ENCODE measurements around the gene LTC4S.
"Not testable (repeated sequence)": the region's sequence is repeated elsewhere in the genome, so short reads cannot be mapped to it uniquely, and the experiment has no call there.

LTC4S gene

GRCh38 chr5:179788193-179788854 is 5.5 kb upstream of the LTC4S start:
- no peak for DNase-seq (ENCODE audit: extremely low read depth, low read depth)
- TF ChIP-seq CTCF (IDR thresholded peaks at IDR 0.05; ENCODE audit: low read depth, low read length, missing control alignments): no peak
- no peak overlapping the region for H3K4me3 ChIP-seq (replicated peaks; ENCODE audit: low read depth, low read length)

- not testable (repeated sequence) for DNase-seq (ENCODE audit: extremely low read depth, low read depth); H3K4me3 ChIP-seq (replicated peaks; ENCODE audit: low read depth, low read length)
Measured at GRCh38 chr5:179789278-179789677, 4.5 kb upstream of the LTC4S start.

- no peak overlapping the region for H3K4me3 ChIP-seq (replicated peaks; ENCODE audit: low read depth, low read length)
- no peak for DNase-seq (ENCODE audit: extremely low read depth, low read depth)
- TF ChIP-seq CTCF (IDR thresholded peaks at IDR 0.05; ENCODE audit: low read depth, low read length, missing control alignments): no peak
Measured at GRCh38 chr5:179791881-179792611, 1.7 kb upstream of the LTC4S start.

- TF ChIP-seq CTCF (IDR thresholded peaks at IDR 0.05; ENCODE audit: low read depth, low read length, missing control alignments): no peak
- DNase-seq (ENCODE audit: extremely low read depth, low read depth): no peak
- H3K4me3 ChIP-seq (replicated peaks; ENCODE audit: low read depth, low read length): no peak overlapping the region
Measured at GRCh38 chr5:179792612-179793467, 946 bp upstream of the LTC4S start.

- H3K4me3 ChIP-seq (replicated peaks; ENCODE audit: low read depth, low read length): no peak overlapping the region
- TF ChIP-seq CTCF (IDR thresholded peaks at IDR 0.05; ENCODE audit: low read depth, low read length, missing control alignments): no peak
- no peak for DNase-seq (ENCODE audit: extremely low read depth, low read depth)
Measured at GRCh38 chr5:179794171-179794570, 385 bp downstream of the LTC4S start.

GRCh38 chr5:179794575-179794974 is 789 bp downstream of the LTC4S start:
- DNase-seq (ENCODE audit: extremely low read depth, low read depth): no peak
- TF ChIP-seq CTCF (IDR thresholded peaks at IDR 0.05; ENCODE audit: low read depth, low read length, missing control alignments): no peak
- H3K4me3 ChIP-seq (replicated peaks; ENCODE audit: low read depth, low read length): no peak overlapping the region
